Activated CD4-positive, CD25-positive, alpha-beta regulatory T cell (primary cell): ENCODE data around the gene IFT122.

Source experiments
- DNase-seq, 4 experiments: peaks; one replicate each; lab custom pipeline; 2025; lab: John Stamatoyannopoulos, UW

Gene IFT122

GRCh38 chr3:129557548-129557894 is 117.5 kb downstream of the IFT122 start:
- DNase-seq, result no peak

- DNase-seq, result no peak
Observed at GRCh38 chr3:129558081-129558771, 118.2 kb downstream of the IFT122 start.

- DNase-seq, result no peak
Observed at GRCh38 chr3:129558772-129559564, 118.9 kb downstream of the IFT122 start.

GRCh38 chr3:129559565-129560079 is 119.6 kb downstream of the IFT122 start:
- DNase-seq, result no peak

- no peak for DNase-seq
Observed at GRCh38 chr3:129560269-129560787, 120.3 kb downstream of the IFT122 start.

GRCh38 chr3:129560911-129561594 is 121.0 kb downstream of the IFT122 start:
- DNase-seq, result no peak

- DNase-seq, result no peak
Observed at GRCh38 chr3:129561619-129562248, 121.7 kb downstream of the IFT122 start.

- DNase-seq, result no peak
Observed at GRCh38 chr3:129562803-129563202, 122.8 kb downstream of the IFT122 start.

- no peak for DNase-seq
Observed at GRCh38 chr3:129563332-129563731, 123.3 kb downstream of the IFT122 start.

GRCh38 chr3:129563850-129564535 is 124.0 kb downstream of the IFT122 start:
- no peak for DNase-seq

GRCh38 chr3:129564981-129565644 is 125.1 kb downstream of the IFT122 start:
- no peak for DNase-seq

- DNase-seq, result no peak
Observed at GRCh38 chr3:129565902-129566301, 125.9 kb downstream of the IFT122 start.

GRCh38 chr3:129567176-129567705 is 127.2 kb downstream of the IFT122 start:
- DNase-seq, result no peak

GRCh38 chr3:129567939-129568338 is 127.9 kb downstream of the IFT122 start:
- no peak for DNase-seq

- no peak for DNase-seq
Observed at GRCh38 chr3:129569856-129570255, 129.8 kb downstream of the IFT122 start.
